ENCODE results near the gene MTX1.

Gene MTX1

GRCh38 chr1:155174324-155175280 is 33.9 kb upstream of the MTX1 start:
- DNase-seq = peak; percentile 62

- DNase-seq = no peak
These were observed 33.1 kb upstream of the MTX1 start for GRCh38 chr1:155175281-155175926.

- DNase-seq = no peak
These were observed 32.5 kb upstream of the MTX1 start for GRCh38 chr1:155175927-155176371.

GRCh38 chr1:155176544-155177071 is 31.9 kb upstream of the MTX1 start:
- peak; percentile 79 for DNase-seq

- no peak for DNase-seq
These were observed 31.1 kb upstream of the MTX1 start for GRCh38 chr1:155177192-155177917.

GRCh38 chr1:155177918-155178281 is 30.6 kb upstream of the MTX1 start:
- no peak for DNase-seq

- DNase-seq = no peak
These were observed 29.9 kb upstream of the MTX1 start for GRCh38 chr1:155178441-155179111.

- DNase-seq = no peak
These were observed 29.1 kb upstream of the MTX1 start for GRCh38 chr1:155179112-155180031.

GRCh38 chr1:155181371-155182051 is 27.0 kb upstream of the MTX1 start:
- DNase-seq = no peak

GRCh38 chr1:155182052-155182550 is 26.4 kb upstream of the MTX1 start:
- DNase-seq = no peak

GRCh38 chr1:155183775-155184221 is 24.7 kb upstream of the MTX1 start:
- no peak for DNase-seq

GRCh38 chr1:155184351-155184811 is 24.1 kb upstream of the MTX1 start:
- DNase-seq = no peak

- DNase-seq = peak; percentile 66
These were observed 23.4 kb upstream of the MTX1 start for GRCh38 chr1:155184835-155185782.

GRCh38 chr1:155185783-155186066 is 22.8 kb upstream of the MTX1 start:
- DNase-seq = no peak

- DNase-seq = no peak
These were observed 22.3 kb upstream of the MTX1 start for GRCh38 chr1:155186067-155186793.

- no peak for DNase-seq
These were observed 21.6 kb upstream of the MTX1 start for GRCh38 chr1:155186794-155187455.

GRCh38 chr1:155187456-155187891 is 21.0 kb upstream of the MTX1 start:
- DNase-seq = no peak

- DNase-seq = no peak
These were observed 20.2 kb upstream of the MTX1 start for GRCh38 chr1:155188268-155188667.

All from CD4-positive, alpha-beta T cell treated with Interleukin-15 for 1 hour (primary cell).